Skeletal muscle tissue (tissue), 4 donors: ENCODE data around the gene FOXA1. TPM values are rescaled to one million over a fixed set of nuclear protein-coding genes. Genes with fewer than 3 reads are reported as not detected.
A peak's percentile ranks its signal among the peaks of the same experiment; 100 is the strongest.

ENCODE experiments used
- H3K27ac ChIP-seq: one replicate; pipeline ENCODE4 v1.7.0; 2013; ENCODE audit warnings: mild to moderate bottlenecking, low read depth, low read length, inconsistent platforms
- H3K27me3 ChIP-seq, 3 donors: one replicate each; pipeline ENCODE4 v1.7.0; 2013; ENCODE audit warnings: low read length in 3 of 3; ENCODE audit not compliant: control insufficient read depth in 3 of 3, insufficient read depth in 3 of 3
- H3K36me3 ChIP-seq, 3 donors: one replicate each; pipeline ENCODE4 v1.7.0; 2013; ENCODE audit warnings: low read length in 3 of 3; ENCODE audit not compliant: control insufficient read depth in 3 of 3, insufficient read depth in 3 of 3
- H3K4me1 ChIP-seq, 3 donors: one replicate each; pipeline ENCODE4 v1.7.0; 2013; ENCODE audit warnings: low read length in 3 of 3, mild to moderate bottlenecking in 3 of 3; ENCODE audit not compliant: control insufficient read depth in 3 of 3, insufficient read depth in 3 of 3
- H3K4me3 ChIP-seq, 3 donors: one replicate each; pipeline ENCODE4 v1.7.0; 2013; ENCODE audit warnings: low read length in 3 of 3
- H3K9ac ChIP-seq, 3 donors: one replicate each; pipeline ENCODE4 v1.7.0; 2013; ENCODE audit warnings: low read length in 3 of 3, mild to moderate bottlenecking in 3 of 3, moderate library complexity in 2 of 3, low read depth in 1 of 3
- H3K9me3 ChIP-seq, 3 donors: one replicate each; pipeline ENCODE4 v1.7.0; 2013; ENCODE audit warnings: low read length in 3 of 3; ENCODE audit not compliant: control insufficient read depth in 3 of 3
- total RNA-seq: library from RNA; depleted of rRNA; stranded (reverse); fragments of >200 nt; gene quantifications from one replicate; pipeline ENCODE4 v1.2.3, GENCODE V29; 2014
- donor health status: Osteomylitis.

FOXA1 gene
- total RNA-seq, 1 donor from 2014 or later, result not detected

DNA sequence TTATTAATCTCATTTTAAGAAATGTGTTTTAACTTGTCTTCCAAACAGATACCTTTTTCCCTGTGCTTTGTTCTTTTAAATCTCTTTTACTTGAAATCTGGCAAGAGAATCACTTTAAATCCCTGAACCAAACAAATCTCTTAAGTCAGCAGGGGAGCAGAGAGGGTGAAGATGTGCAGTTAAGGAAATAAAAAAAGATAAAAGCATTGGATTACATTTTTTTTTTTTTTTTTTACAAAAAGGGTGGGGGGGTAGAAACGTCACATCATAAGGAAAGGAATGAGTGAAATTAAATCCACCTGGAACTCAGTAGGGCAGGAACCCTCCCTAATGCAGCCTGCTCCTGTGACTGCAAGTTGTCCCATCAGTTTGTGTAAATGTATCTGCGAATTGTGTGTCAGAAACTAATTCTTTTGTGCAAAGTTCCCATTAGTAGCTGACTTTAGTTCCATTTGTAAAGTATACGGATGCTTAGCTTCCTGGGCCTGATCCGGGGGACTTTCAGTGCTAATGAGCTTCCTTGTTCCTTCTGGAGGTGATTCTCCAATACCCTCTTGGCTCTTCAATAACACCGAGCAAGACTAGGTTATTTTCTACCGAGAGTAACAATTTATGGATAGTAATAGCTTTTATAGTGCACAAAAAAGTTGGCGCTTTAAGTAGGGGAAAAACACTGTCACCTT lies 1.9 kb upstream of the FOXA1 start:
- Histone ChIP-seq H3K9ac (no peak overlapping the region), H3K27ac (no peak overlapping the region), H3K4me1 (peaks cover 5 to 27% (median 26%) of the 10 kb centered on the region in 3 donors)

DNA sequence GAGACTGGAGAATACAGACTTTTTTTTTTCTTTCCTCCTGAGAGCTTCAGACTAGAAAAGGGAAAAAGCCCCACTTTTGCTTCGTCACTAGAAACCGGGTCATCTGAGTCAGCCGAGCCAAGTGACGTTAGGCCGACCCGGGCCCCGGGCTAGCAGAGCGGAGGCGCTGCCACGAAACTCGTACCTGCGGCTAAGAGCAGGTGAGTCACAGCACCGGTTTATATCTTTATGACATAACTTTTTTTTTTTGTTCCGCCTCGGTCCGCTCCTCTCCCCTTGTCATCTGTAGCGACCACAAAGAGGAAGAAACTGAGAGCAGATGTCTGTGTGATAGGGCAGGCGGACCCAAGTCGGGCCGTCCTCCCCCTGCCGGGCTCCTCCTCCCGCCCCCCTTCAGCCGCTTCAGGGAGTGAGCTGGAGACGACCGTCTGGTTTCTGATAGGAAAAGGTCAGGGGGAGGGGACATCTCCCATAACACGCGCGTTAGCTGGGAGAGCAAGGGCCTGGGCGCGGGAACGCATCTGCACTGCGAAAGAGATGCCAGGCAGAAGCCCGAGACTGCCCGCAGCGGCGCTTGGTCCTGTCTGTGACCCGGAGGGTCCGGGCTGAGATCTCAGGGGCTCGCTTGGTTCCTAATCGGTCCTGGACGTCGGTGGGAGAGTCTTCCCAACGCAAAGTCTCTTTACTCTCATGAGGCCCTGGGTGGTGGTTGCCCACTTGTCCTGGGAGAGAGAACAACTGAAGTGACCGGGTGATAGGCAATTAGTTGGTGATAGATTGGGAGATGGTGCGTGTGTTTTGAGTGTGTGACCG lies 966 bp upstream of the FOXA1 start:
- peak overlapping the region in 1 of 3 donors; percentile 27 for H3K4me3 ChIP-seq
- no peaks in the 10 kb centered on the region for H3K9me3 ChIP-seq
- H3K36me3 ChIP-seq, result no peaks in the 10 kb centered on the region
- H3K27me3 ChIP-seq, result peaks cover 92 to 95% (median 94%) of the 10 kb centered on the region in 3 donors
- peaks cover 5 to 30% (median 26%) of the 10 kb centered on the region in 3 donors for H3K4me1 ChIP-seq
- H3K9ac ChIP-seq, result peak overlapping the region in 1 of 3 donors; percentile 9
- no peak overlapping the region for H3K27ac ChIP-seq

More for the DNA sequence above, 1.9 kb upstream of the FOXA1 start:
- no peaks in the 10 kb centered on the region for H3K36me3 ChIP-seq
- H3K27me3 ChIP-seq, result peaks cover 94 to 95% (median 94%) of the 10 kb centered on the region in 3 donors
- no peak overlapping the region for H3K4me3 ChIP-seq
- peaks cover 0 to 2% (median 0%) of the 10 kb centered on the region in 3 donors for H3K9me3 ChIP-seq

DNA sequence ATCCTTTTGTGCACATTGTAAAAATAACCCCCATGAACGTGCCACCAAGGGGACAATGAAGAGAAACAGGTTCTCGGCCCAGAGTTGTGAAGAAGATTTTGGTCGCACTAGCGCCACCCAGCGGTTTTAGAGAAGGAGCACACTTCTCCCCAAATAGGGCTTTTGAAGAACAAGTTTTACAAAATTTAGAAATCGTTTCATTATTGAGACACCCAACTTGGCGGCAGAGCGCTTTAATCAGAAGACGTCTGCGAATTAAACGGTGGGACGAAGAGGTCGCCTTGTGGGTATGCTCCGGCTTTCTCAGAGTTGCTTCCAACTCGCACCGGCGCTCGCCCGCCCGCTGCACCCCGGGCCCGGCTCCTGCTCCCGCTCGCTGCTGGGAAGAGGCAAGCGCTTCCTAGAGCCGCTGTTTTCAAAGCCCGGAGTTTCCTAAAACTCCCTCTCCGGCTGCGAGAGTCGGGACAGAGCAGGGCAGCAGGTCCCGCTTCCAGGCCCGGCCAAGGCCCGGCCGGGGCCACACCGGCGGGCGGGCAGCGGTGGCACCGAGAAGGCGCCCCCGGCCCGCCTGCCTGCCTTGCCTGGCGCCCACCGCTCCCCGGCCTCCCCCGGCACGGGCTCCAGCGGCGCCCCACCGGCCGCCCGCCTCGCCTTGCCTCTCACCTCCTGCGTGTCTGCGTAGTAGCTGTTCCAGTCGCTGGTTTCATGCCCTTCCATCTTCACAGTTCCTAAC lies 645 bp downstream of the FOXA1 start:
- Histone ChIP-seq H3K36me3 (no peaks in the 10 kb centered on the region), H3K27me3 (peaks cover 90 to 94% (median 91%) of the 10 kb centered on the region in 3 donors), H3K9me3 (no peaks in the 10 kb centered on the region), H3K27ac (no peak overlapping the region), H3K9ac (no peak overlapping the region), H3K4me3 (peak overlapping the region; percentile 43 to 52 (median 49)), H3K4me1 (peaks cover 5 to 22% (median 19%) of the 10 kb centered on the region in 3 donors)

DNA sequence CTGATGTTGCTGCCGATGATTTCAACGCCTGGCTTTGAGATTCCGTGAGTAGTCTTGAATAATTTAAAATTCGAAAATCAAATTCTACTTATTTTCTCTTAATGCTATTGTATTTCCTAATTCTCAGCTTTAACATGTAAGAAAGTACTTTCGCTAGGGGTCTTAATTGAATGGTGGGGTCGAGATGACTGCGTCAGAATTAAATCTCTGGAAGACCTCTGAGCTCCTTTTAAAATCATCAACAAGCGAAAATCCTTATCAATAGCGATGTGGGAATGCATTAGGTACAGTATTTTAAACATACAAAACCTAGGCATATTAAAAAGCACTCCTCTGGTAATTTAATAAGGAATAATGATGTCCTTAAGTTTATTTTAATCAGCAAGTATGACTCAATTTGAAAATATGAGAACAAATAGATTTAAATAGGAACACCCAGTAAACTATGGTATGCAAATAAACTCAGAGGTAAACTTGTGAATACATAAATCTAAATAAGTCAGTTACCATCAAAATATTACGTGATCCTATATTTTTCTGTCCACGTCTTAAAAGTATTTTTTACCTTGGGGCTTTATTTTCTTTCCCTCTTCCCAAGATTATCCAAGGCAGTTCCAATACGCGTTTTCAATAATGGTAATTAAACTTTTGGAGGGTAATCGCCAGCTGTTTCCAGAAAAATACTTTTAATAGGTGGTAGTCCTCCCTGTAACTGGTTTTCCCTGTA lies 1.4 kb downstream of the FOXA1 start:
- Histone ChIP-seq H3K9ac (no peak overlapping the region), H3K4me3 (peak overlapping the region in 1 of 3 donors; percentile 15), H3K36me3 (no peaks in the 10 kb centered on the region), H3K4me1 (peaks cover 0 to 20% (median 19%) of the 10 kb centered on the region in 3 donors), H3K9me3 (no peaks in the 10 kb centered on the region), H3K27ac (no peak overlapping the region), H3K27me3 (peaks cover 90 to 94% (median 91%) of the 10 kb centered on the region in 3 donors)

DNA sequence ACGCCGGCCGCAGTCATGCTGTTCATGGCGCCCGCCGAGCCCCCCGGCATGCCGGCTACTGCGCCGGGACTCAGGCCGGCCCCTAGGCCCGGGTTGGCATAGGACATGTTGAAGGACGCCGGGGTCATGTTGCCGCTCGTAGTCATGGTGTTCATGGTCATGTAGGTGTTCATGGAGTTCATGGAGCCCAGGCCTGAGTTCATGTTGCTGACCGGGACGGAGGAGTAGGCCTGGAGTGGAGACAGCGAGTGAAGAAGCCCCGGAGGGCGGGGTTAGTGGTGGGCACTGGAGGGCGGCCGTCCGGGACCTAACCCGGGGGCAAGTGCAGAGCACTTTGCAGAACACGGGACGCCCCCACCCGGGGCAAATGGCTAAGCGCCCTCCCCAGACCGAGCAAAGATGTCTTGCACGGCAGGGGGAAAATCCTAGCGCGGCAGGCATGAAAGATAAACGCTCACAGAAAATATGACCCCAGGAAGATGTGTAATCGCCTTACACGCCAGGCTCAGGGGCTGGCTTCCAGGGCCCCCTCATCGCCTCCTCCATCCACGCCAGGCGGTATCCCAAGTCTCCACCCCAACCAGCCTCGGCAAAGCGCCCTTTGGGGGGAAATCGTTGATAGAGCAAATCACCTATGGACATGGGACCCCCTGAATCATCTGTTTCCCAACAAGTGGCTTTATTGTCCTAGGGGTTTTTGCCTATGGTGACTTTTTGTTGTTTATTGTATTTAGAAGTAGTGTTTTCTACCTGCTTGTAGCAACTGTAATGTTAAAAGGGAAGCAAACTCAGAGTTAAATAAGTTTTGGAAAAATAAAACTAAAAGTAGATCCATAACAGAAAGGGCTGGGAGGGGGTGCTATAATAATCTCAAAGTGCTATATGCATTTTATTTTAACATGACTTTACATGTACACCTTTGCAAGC lies 2.3 kb downstream of the FOXA1 start:
- Histone ChIP-seq H3K4me1 (peaks cover 0 to 22% (median 19%) of the 10 kb centered on the region in 3 donors), H3K27ac (no peak overlapping the region), H3K9ac (no peak overlapping the region), H3K27me3 (peaks cover 89 to 94% (median 91%) of the 10 kb centered on the region in 3 donors), H3K36me3 (no peaks in the 10 kb centered on the region), H3K9me3 (no peaks in the 10 kb centered on the region), H3K4me3 (no peak overlapping the region)

DNA sequence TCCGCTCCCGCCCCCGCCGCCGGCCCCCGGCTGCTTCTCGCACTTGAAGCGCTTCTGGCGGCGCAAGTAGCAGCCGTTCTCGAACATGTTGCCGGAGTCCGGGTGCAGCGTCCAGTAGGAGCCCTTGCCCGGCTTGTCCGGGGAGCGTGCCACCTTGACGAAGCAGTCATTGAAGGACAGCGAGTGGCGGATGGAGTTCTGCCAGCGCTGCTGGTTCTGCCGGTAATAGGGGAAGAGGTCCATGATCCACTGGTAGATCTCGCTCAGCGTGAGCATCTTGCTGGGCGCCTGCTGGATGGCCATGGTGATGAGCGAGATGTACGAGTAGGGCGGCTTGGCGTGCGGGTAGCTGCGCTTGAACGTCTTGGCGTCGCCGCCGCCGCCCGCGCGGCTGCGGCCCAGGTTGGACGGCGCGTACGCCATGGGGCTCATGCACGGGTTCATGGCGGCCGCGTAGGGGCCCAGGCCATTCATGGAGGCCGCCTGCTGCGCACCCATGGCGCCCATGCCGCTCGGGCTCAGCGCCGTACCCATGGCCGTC lies 3.0 kb downstream of the FOXA1 start:
- H3K4me1 ChIP-seq, result peaks cover 0 to 22% (median 19%) of the 10 kb centered on the region in 3 donors
- H3K9ac ChIP-seq, result no peak overlapping the region
- peaks cover 87 to 92% (median 88%) of the 10 kb centered on the region in 3 donors for H3K27me3 ChIP-seq

DNA sequence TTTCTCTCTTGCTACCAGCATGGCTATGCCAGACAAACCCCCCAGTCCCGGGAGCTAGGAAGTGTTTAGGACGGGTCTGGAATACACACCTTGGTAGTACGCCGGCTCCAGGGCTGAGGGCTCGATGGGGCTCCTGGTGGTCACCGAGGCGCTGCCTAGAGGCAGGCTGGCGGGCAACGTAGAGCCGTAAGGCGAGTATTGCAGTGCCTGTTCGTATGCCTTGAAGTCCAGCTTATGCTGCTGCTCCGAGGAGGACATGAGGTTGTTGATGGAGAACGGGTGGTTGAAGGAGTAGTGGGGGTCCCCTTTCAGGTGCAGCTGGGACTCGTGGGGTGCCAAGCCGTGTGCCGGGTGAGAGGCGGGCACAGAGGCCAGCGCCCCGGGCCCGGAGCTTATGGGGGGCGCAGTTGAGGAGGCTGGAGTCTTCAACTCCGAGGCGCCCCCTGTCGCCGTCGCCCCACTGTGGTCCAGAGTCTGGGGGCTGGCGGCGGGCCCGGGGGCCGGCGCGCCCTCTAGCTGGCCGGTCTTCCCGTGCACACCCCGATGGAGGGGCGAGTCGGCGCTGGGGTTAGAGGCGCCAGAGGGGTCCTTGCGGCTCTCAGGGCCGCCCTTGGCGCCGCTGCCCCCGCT lies 3.6 kb downstream of the FOXA1 start:
- Histone ChIP-seq H3K27me3 (peaks cover 84 to 90% (median 87%) of the 10 kb centered on the region in 3 donors), H3K4me3 (no peak overlapping the region)

More for the DNA sequence above, 3.0 kb downstream of the FOXA1 start:
- Histone ChIP-seq H3K27ac (no peak overlapping the region), H3K36me3 (no peaks in the 10 kb centered on the region), H3K4me3 (no peak overlapping the region), H3K9me3 (no peaks in the 10 kb centered on the region)

DNA sequence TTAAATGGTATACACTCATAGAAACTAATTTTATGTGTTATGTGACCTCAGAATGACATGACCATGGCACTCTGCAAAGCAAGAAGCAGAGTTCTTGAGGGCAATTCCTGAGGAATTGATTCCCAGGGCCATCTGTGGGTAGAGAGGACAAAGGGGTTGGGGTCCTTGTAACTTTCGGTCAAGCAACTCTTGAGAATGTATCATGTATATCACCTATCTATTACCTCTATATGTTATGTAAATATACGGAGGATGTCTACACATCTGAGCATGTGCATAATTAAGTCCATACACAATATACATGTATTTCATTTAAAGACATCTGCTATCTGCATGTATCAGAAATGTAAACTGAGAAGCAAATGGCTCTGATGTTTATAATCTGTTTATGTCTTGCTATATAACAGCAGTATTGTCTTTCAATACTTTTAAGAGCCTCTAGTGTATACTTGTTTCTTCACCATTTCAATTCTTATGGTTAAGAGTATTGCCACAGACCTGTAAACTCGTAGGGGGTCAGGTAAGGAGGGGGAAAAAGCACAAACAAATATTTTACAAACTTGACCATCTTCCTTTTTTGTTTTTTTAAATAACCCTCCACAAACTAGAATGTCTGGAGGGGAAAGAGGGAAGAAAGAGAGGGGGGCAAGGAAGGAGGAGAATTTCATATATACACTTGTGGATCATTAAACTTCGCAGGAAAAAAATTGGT lies 4.5 kb downstream of the FOXA1 start:
- H3K4me1 ChIP-seq, result peaks cover 0 to 14% (median 11%) of the 10 kb centered on the region in 3 donors
- no peak overlapping the region for H3K4me3 ChIP-seq
- H3K9ac ChIP-seq, result no peak overlapping the region
- H3K27me3 ChIP-seq, result peaks cover 83 to 89% (median 86%) of the 10 kb centered on the region in 3 donors
- no peak overlapping the region for H3K27ac ChIP-seq
- H3K9me3 ChIP-seq, result no peaks in the 10 kb centered on the region
- H3K36me3 ChIP-seq, result no peaks in the 10 kb centered on the region

More for the DNA sequence above, 3.6 kb downstream of the FOXA1 start:
- H3K4me1 ChIP-seq, result peaks cover 0 to 22% (median 19%) of the 10 kb centered on the region in 3 donors
- H3K9ac ChIP-seq, result no peak overlapping the region
- no peak overlapping the region for H3K27ac ChIP-seq
- H3K36me3 ChIP-seq, result no peaks in the 10 kb centered on the region
- H3K9me3 ChIP-seq, result no peaks in the 10 kb centered on the region
